ENCODE data around the gene MATCAP1. TPM values are rescaled to one million over a fixed set of nuclear protein-coding genes. Genes with fewer than 3 reads are reported as not detected.

The MATCAP1 gene
- total and polyA plus RNA-seq, 2 of the 8 experiments (the other 6 are each of a cell fraction or from before 2014, with no cell fraction given) = 22.9 to 27.5 TPM

- TF ChIP-seq TBP (IDR thresholded peaks at IDR 0.05; ENCODE audit: low read depth, low read length) = peak; percentile 16; the same call in 1 of the 2 replicates
- no peak for TF ChIP-seq HDAC2 (IDR thresholded peaks at IDR 0.05; ENCODE audit: borderline replicate concordance in 1 of 2, low read depth in 2 of 2, low read length in 2 of 2)
- peak; percentile 40 for TF ChIP-seq KDM4A (IDR thresholded peaks at IDR 0.05; ENCODE audit: low read depth, low read length, severe bottlenecking)
- no peak for TF ChIP-seq RFX5 (IDR thresholded peaks at IDR 0.05; ENCODE audit: borderline replicate concordance, low read depth, low read length)
- no peak for TF ChIP-seq NRF1 (IDR thresholded peaks at IDR 0.05; ENCODE audit: low read depth, low read length)
- peak; percentile 79; the same call in 1 of the 2 replicates for TF ChIP-seq RBBP5 (IDR thresholded peaks at IDR 0.05; ENCODE audit: borderline replicate concordance, low read depth, low read length)
- TF ChIP-seq HDAC6 (IDR thresholded peaks at IDR 0.05; ENCODE audit: low read depth, low read length) = no peak
- TF ChIP-seq CHD2 (IDR thresholded peaks at IDR 0.05; ENCODE audit: low read length) = no peak
- TF ChIP-seq CBX5 (IDR thresholded peaks at IDR 0.05; ENCODE audit: low read depth, low read length) = no peak
- 0 out of 2 replicates have a peak, but pooled peaks have one; percentile 27 for TF ChIP-seq YY1 (IDR thresholded peaks at IDR 0.05; ENCODE audit: low read depth, low read length)
- no peak for TF ChIP-seq POU5F1 (IDR thresholded peaks at IDR 0.05; ENCODE audit: low read depth, low read length)
Observed at GRCh38 chr16:67199011-67199807, 15.4 kb upstream of the MATCAP1 start, which contains the start of gene ELMO3 (continued).
